ENCODE data around the gene ARHGAP6. TPM values are rescaled to one million over a fixed set of nuclear protein-coding genes. Genes with fewer than 3 reads are reported as not detected.

Gene ARHGAP6
- total and polyA plus RNA-seq, 2 donors from 2014 or later: 6.0 to 20.4 TPM

DNA sequence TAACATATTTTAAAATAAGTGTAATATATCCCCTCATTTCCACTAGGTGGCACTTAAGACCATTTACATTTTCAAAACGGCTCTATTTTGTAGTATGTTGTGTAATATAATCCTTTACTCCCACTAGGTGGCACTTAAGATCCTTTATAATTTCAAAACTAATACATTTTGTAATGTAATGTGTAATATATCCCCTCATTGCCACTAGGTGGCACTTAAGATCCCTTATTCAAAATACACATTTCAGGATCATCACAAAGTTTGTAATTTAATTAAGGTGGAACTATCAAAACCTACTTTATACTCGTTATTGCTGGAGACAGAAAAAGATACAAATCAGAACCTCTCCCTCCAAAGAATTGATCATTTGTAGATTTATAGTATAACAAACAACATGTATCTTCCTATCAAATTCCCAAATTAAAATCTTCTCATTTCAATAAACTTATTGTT lies 132.5 kb downstream of the ARHGAP6 start:
- peak; percentile 59 for TF ChIP-seq CTCF (IDR thresholded peaks at IDR 0.05; ENCODE audit: borderline replicate concordance, extremely low read depth, insufficient read depth)
- Histone ChIP-seq H3K4me1 (ENCODE audit: control insufficient read depth in 2 of 3, insufficient read depth in 2 of 3, low read depth in 1 of 3, low read length in 3 of 3) (no peaks in the 10 kb centered on the region), H3K9ac (ENCODE audit: low read length in 3 of 3) (no peak overlapping the region), H3K4me3 (ENCODE audit: low read length in 3 of 3) (no peak overlapping the region), H3K9me3 (ENCODE audit: control insufficient read depth in 2 of 3, insufficient read depth in 1 of 3, low read length in 3 of 3) (no peaks in the 10 kb centered on the region), H3K36me3 (ENCODE audit: control insufficient read depth in 2 of 3, insufficient read depth in 3 of 3, low read length in 3 of 3) (no peaks in the 10 kb centered on the region), H3K27ac (ENCODE audit: low read depth in 2 of 2, low read length in 2 of 2) (no peak overlapping the region), H3K27me3 (ENCODE audit: control insufficient read depth, insufficient read depth, low read length) (peaks cover 4% of the 10 kb centered on the region)
- FAIRE-seq: peak; percentile 100
- intact Hi-C loops (cut with DNase I): loop anchor here (10.0 kb wide), 2 partner anchors 192 to 388 kb away; no protein-coding TSS in a partner anchor
- peak in 2 of 5 donors; percentile 81 to 85 for DNase-seq

DNA sequence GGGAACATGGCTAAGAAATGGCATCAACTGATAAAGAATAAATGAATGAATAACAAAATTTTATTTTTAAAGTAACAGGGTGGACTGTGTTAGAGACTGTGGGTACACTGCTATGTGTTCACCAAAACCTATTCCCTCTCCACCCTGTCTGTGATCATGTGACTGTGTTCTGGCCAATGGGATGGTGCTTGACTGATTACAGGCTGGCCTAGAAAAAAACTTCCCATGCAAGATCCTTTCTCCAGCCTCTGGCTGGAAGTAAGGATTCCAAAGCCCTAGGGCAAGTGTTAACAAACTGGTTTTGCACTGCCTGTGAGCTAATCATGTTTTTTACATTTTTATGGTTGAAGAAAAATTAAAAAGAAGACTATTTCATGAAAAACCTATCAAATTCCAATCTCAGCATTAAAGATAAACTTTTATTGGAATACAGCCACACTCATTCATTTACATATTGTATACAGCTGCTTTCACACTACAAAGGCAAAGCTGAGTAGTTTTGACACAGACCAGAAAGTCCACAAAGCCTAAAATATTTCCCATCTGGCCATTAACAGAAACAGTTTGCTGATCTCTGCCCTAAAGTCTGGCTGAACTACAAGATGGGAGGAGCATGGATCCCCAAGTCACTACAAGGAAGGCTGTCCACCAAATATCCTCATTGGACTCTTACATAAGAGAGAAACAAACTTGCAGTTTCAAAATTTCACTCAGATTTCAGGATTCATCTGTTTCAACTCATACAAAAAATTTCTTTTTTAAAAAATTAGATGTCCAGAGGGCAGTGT lies 133.2 kb downstream of the ARHGAP6 start:
- intact Hi-C loops (cut with DNase I): loop anchor here (10.0 kb wide), 2 partner anchors 192 to 388 kb away; no protein-coding TSS in a partner anchor
- H3K4me3 ChIP-seq (ENCODE audit: low read length in 3 of 3): no peak overlapping the region
- H3K4me1 ChIP-seq (ENCODE audit: control insufficient read depth in 2 of 3, insufficient read depth in 2 of 3, low read depth in 1 of 3, low read length in 3 of 3): no peaks in the 10 kb centered on the region
- DNase-seq: peak in 1 of 5 donors; percentile 68
- FAIRE-seq: no peak
- H3K9ac ChIP-seq (ENCODE audit: low read length in 3 of 3): no peak overlapping the region
- H3K9me3 ChIP-seq (ENCODE audit: control insufficient read depth in 2 of 3, insufficient read depth in 1 of 3, low read length in 3 of 3): no peaks in the 10 kb centered on the region
- H3K27me3 ChIP-seq (ENCODE audit: control insufficient read depth, insufficient read depth, low read length): peaks cover 4% of the 10 kb centered on the region
- no peak overlapping the region for H3K27ac ChIP-seq (ENCODE audit: low read depth in 2 of 2, low read length in 2 of 2)
- no peaks in the 10 kb centered on the region for H3K36me3 ChIP-seq (ENCODE audit: control insufficient read depth in 2 of 3, insufficient read depth in 3 of 3, low read length in 3 of 3)
- no peak for TF ChIP-seq CTCF (IDR thresholded peaks at IDR 0.05; ENCODE audit: borderline replicate concordance, extremely low read depth, insufficient read depth)

DNA sequence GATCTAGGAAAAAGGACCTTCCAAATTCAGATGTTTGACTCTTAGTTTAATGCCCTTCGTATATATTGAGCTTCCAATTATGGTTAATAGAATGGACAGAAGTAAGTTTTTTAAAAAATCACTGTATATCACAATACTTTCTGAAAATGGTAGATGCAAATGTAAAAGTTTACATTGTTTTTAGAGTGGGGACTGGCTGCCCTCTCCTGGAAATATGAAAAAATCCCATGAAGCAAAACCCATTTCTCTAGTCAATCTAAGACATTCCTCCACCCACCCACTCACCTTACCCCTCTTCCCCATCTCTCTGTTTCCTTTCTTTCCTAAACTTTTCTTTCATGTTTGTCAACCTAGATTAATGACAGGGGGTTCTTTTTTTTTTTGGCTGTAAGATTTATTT lies 134.5 kb downstream of the ARHGAP6 start:
- Histone ChIP-seq H3K27ac (ENCODE audit: low read depth in 2 of 2, low read length in 2 of 2) (no peak overlapping the region), H3K4me1 (ENCODE audit: control insufficient read depth in 2 of 3, insufficient read depth in 2 of 3, low read depth in 1 of 3, low read length in 3 of 3) (no peaks in the 10 kb centered on the region), H3K36me3 (ENCODE audit: control insufficient read depth in 2 of 3, insufficient read depth in 3 of 3, low read length in 3 of 3) (no peaks in the 10 kb centered on the region), H3K9ac (ENCODE audit: low read length in 3 of 3) (no peak overlapping the region), H3K27me3 (ENCODE audit: control insufficient read depth, insufficient read depth, low read length) (peaks cover 4% of the 10 kb centered on the region), H3K4me3 (ENCODE audit: low read length in 3 of 3) (no peak overlapping the region), H3K9me3 (ENCODE audit: control insufficient read depth in 2 of 3, insufficient read depth in 1 of 3, low read length in 3 of 3) (no peaks in the 10 kb centered on the region)
- intact Hi-C loops (cut with DNase I): loop anchor here (10.0 kb wide), 2 partner anchors 194 to 386 kb away; no protein-coding TSS in a partner anchor
- TF ChIP-seq CTCF (IDR thresholded peaks at IDR 0.05; ENCODE audit: borderline replicate concordance, extremely low read depth, insufficient read depth): no peak
- peak; percentile 57 for FAIRE-seq
- peak in 1 of 5 donors; percentile 29 for DNase-seq

Data from kidney (tissue), 14 donors.